NCI-H774 (cell line): ENCODE measurements around the gene MSI2.

Experiments
- DNase-seq: peaks from one replicate; lab custom pipeline; 2025; lab: John Stamatoyannopoulos, UW

MSI2 gene

DNA sequence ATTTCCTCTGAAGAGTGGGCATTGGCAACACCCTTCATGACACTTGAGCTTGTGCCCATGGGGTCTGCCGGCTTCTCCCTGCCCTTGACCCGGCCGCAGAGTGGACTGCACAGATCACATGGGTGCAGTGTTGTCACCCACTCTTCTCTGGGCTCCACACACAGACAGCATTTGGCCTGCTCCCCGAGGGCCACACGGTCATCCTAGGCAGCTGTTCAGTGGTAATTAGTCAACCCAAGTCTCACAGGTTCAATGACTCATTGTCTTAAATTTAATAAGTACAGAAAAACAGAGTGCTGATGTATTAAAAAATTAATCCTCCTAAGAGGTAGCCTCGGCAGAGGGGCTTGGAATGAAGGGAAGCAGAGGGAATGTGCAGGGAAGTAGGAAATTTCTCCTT is 204.8 kb downstream of the MSI2 start:
- no peak for DNase-seq

GRCh38 chr17:57462007-57462579 is 205.8 kb downstream of the MSI2 start:
- DNase-seq, result no peak

GRCh38 chr17:57463103-57463885 is 207.0 kb downstream of the MSI2 start:
- DNase-seq, result no peak

DNA sequence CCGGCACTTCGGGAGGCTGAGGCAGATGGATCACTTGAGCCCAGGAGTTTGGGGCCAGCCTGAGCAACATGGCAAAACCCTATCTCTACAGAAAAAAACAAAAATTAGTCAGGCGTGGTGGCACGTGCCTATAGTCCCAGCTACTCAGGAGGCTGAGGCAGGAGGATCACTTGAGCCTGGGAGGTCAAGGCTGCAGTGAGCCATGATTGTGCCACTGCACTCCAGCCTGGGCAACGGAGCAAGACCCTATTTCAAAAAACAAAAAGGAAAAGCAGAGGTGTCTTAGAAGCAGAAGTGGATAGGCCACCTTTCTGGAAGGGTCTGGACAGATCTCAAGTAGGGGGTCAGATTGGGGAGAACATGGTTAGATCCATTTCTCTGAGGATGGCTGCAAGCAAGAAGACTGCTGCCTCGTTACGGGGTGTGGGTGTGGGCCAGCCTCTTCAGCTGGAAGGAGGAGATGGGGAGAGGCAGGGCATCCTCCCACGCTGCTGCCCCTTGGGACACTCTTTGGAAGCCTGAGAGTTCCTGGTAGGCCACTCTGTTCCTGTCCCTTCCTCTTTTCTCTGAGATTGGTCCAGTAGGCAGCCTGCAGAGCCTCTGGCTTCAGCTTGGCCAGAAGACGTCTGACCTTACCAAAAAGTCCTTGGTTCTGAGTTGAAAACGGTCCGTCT is 208.0 kb downstream of the MSI2 start:
- DNase-seq, result no peak

GRCh38 chr17:57465610-57466009 is 209.3 kb downstream of the MSI2 start:
- DNase-seq, result no peak

GRCh38 chr17:57466017-57466471 is 209.7 kb downstream of the MSI2 start:
- DNase-seq, result no peak

- no peak for DNase-seq
These were observed 210.2 kb downstream of the MSI2 start for GRCh38 chr17:57466521-57466920.

DNA sequence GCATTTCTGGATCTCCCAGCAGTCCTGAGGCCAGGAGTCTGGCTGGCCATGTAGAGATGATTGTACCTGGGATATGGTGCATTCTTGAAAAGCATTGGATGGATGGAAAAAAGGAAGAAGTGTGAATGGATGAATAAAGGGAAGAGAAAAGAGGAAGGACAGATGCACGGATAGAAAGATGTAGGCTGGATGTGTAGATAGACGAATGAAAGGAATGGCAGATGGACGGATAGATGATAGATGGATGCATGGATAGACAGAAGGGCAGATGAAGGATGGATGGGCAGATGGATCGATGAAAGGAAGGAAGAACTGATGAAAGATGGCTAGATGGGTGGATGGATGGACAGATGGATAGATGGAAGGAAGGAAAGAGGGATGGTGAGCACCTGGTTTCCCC is 210.9 kb downstream of the MSI2 start:
- no peak for DNase-seq

GRCh38 chr17:57467801-57468200 is 211.5 kb downstream of the MSI2 start:
- DNase-seq, result no peak

DNA sequence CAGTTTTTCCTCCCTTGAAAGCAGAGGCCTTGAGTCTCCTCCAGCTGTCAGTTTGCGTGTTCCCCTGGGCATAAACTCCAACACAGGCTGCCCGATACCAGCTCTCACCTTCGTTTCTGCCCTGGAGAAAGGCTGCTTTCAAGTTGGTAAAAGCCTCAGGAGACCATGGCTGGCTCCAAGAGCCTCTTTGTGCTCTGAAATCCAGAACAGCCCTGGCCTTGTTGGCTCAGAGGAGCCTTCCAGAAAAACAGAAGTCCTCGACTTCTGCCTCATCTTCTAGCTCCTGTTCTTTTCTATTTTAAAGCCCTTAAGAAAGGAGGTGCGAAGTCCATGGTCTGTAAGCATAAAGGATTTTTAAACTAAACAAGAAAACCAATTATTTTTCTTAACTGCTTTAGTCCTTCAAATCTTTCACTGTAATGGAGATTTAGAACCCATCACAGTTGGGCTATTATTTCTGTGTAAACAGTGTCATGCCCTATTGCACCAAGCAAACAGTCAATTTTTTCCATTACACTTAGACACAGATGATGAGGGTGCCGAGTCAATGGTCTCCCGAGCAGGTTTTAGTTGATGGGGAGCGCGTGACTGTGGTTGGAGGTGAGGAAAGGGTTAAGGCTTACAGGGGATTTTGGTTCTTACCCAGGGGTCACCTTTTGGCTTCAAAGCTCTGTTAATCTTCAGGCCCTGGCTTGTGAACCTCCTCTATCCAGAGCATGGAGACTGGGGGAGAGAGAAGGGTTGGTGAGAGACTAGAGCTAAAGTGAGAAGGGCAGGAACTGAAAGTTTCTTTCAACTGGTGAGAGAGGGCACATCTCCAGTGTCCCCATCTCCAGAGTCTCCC is 212.8 kb downstream of the MSI2 start:
- DNase-seq, result peak; percentile 75

GRCh38 chr17:57470906-57471305 is 214.6 kb downstream of the MSI2 start:
- DNase-seq, result no peak

- no peak for DNase-seq
These were observed 215.6 kb downstream of the MSI2 start for GRCh38 chr17:57471868-57472368.

DNA sequence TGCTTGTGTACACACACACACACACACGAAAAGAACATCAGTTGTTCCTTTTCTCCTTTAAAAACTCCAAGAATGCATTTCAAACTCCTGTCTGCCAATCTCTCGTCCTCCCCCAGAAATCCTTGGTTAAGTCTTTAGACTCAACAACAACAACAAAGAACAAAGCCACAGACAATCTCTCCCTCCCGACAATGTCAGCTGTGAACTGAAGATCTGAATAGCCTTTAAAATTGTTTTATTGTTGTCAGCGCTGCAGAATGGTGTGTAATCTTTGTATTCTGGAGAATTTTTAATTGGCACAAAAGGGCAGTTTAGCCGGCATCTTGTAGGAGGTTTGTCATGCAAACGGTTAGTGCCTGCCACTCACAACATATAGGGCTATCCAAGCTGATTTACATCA is 219.5 kb downstream of the MSI2 start:
- DNase-seq, result no peak

- DNase-seq, result no peak
These were observed 221.4 kb downstream of the MSI2 start for GRCh38 chr17:57477522-57478362.

GRCh38 chr17:57478478-57479250 is 222.3 kb downstream of the MSI2 start:
- DNase-seq, result no peak

- DNase-seq, result no peak
These were observed 224.3 kb downstream of the MSI2 start for GRCh38 chr17:57480438-57481196.

DNA sequence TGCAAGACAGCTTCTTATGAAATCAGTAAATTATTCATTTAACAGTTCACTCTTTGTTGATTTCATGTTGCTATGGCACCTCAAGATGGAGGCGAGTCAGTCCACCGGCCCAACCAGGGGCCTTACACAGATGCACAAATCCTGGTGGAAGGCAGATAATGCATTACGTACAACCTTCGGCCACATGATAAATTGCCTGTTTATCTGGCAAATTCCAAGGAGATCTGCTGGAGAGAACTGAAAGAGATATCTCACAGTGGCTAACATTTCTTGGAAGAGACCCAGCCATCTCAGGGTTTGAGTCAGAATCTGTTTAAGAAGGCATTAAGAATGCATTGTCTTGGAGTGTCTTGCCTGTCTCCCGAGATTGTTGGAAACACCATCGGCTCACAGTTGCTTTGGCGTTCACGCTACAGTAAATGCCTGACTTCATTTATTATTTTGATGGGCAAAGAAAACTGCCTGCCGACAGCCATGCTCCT is 225.6 kb downstream of the MSI2 start:
- no peak for DNase-seq

DNA sequence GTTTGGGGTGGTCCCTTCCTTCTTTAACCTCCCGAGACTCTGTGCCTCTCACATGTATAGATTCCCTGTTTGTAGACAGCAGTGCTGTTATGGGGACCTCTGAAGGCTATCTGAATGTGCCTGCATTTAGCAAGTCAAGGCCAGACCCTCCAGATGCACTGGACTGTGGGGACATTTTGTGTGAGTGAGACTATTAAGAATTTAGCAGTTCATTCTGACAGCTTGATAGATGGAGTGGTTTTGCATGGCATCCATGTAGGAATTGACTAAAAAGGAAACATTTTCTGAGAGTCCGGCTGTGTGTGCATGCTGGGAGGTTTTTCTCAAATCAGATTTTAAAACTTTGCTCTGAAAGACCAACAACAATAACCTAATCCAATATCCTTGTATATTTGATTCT is 226.3 kb downstream of the MSI2 start:
- no peak for DNase-seq

GRCh38 chr17:57484081-57484666 is 227.9 kb downstream of the MSI2 start:
- DNase-seq, result no peak
